GM12892 (cell line): ENCODE results near the gene IL11. TPM values are rescaled to one million over a fixed set of nuclear protein-coding genes. Genes with fewer than 3 reads are reported as not detected.
"Not testable (repeated sequence)": the region's sequence is repeated elsewhere in the genome, so short reads cannot be mapped to it uniquely, and the experiment has no call there.

Experiments used
- DNase-seq: peaks from one replicate; pipeline ENCODE4 v3.0.0; 2011; ENCODE audit not compliant: insufficient read length
- FAIRE-seq: peaks from 2 replicates; lab custom pipeline; 2011; peaks lifted over from hg19 to GRCh38; lab: Jason Lieb, UNC
- POLR2A ChIP-seq: IDR thresholded peaks from 2 replicates; pipeline ENCODE4 v1.6.1; 2011; ENCODE audit warnings: low read depth, low read length, control low read depth
- POLR2AphosphoS5 ChIP-seq: IDR thresholded peaks from 2 replicates; pipeline ENCODE4 v1.6.1; 2011; ENCODE audit warnings: low read depth, low read length, control low read depth
- TAF1 ChIP-seq: IDR thresholded peaks from 2 replicates; pipeline ENCODE4 v1.6.1; 2011; ENCODE audit warnings: low read depth, mild to moderate bottlenecking, control low read depth, low read length, borderline replicate concordance
- polyA plus RNA-seq: library from polyadenylated mRNA; unstranded; fragments of >200 nt; gene quantifications from one replicate; pipeline ENCODE4 v1.2.1, GENCODE V29; 2012; ENCODE audit warnings: missing spikeins, inconsistent platforms; ENCODE audit not compliant: missing spikeins

The IL11 gene
- 0.17 TPM for polyA plus RNA-seq

DNA sequence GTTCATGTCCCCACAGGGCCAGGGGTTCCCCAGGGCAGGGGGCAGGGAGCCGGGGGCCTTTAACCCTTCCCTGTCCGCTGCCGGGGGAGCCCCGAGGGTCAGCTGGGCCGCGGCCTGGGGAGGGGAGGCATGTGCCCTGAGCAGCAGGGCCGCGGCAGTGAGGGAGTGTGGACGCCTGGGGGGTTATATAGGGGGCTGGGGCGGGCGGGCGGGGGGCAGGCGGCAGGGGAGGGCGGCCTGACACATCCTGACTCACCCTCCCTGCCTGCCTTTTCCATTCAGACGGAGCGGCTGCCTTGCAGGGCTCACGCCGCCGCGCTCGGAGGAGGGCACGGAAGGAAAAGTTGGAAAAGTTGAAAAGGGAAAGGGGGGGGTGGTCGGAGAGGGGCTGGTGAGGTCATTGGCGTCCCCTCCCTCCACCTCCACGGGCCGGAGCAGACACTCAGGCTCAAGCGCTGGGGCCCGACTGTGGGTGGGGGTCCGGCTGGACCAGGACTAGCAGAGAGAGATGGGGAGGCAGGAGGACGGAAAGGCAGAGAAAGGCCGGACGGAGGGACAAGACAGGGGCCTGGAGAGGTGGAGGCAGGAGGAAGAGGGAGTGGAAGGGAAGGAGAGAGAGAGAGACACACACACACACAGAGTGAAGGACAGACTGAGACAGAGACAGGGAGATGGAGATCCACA is at the start of gene IL11:
IL11 (minus strand) TSS at position 159 of the 684 bp plus-strand sequence; CDS start at position 6, 153 bp downstream.
- DNase-seq = no peak
- no peak for FAIRE-seq
- no peak for TF ChIP-seq POLR2A
- no peak for TF ChIP-seq POLR2AphosphoS5
- TF ChIP-seq TAF1 = no peak

DNA sequence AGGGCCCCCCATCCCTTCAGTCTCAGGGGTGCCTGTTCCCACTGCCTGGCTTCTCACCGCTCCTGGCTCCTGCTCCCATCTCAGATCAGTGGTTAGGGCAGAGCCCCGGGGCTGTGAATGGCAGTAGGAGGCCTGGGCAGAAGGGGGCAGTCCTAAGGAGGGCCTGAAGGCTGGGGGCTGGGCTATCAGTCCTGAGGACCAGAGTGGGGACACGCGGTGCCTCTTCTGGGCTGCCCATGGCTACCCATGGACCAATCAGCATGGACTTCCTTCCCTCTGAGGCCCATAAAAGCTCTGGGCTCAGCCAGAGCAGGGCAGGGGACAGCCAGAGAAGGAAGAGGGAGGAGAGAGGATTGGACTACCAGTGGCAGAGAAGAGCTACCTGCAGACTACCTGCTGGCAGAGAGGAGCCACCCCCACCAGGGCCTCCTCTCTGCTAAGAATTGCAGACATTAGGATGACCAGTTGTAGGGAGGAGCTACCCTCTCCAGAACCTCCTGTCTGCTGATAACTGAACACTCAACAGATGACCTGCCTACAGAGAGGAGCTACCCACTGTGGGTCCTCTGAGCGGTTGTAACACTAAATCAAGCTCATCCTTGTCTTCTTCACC is 49.5 kb upstream of the IL11 start:
- TF ChIP-seq POLR2AphosphoS5 = no peak
- no peak for TF ChIP-seq POLR2A
- TF ChIP-seq TAF1 = no peak
- no peak for DNase-seq
- FAIRE-seq = no peak

DNA sequence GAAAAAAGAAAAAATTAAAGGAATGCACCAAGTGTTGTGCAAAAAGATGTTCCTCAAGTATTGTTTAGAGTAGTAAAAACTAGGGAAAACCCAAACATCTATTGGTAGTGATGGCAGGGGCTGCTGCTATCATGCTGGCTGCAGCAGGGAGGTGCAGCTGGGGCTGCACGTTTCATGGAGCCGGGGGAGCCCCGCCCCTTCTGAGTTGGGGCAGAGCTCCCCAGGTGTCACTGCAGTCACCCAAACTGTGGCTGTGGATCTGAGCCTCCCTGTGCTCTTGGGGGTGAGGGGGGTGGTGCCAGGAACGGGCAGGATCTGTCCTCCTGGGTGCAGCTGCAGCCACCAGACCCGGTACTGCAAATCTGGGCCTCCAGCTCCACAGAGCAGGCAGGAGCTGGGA is 48.8 kb upstream of the IL11 start:
- no peak for DNase-seq
- FAIRE-seq = no peak
- no peak for TF ChIP-seq POLR2AphosphoS5
- no peak for TF ChIP-seq POLR2A
- no peak for TF ChIP-seq TAF1

DNA sequence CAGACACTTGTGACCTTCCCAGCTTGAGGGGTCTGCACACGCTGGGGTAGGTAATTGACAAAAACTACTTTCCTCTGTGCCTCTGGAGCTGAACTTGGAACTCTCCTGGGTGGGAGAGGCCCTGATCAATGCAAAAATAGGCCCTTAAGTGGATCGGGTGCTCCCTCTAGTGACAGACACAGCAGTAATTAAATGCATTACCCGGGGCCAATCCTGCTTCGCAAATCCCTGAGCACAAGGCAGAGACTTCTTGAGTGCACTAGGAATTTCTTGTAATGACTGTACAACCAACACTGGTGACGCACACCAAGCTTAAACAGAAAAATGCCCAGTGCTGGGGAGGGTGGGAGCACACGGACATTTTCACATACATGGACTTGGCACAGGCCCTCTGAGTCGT is 47.9 kb upstream of the IL11 start:
- TF ChIP-seq POLR2AphosphoS5 = no peak
- TF ChIP-seq TAF1 = no peak
- TF ChIP-seq POLR2A = no peak
- FAIRE-seq = peak; percentile 33
- no peak for DNase-seq

DNA sequence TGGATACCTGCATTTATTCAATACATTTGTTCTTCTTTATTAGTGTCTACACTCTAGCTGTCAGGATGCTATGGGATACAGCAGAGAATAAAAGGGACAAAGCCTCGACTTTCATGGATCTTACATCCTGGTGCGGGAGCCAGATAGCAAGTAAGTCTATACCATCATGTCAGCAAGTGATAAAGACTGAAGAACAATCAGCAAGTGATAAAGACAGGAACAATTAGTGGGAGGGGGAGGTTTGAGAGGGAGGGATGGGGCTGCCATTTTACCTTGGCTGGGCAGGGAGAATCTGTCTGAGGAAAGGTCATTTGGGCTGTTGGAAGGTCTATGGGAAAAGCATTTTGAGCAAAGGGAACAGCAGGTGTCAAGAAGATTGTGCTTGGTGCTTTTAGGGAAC is 39.9 kb upstream of the IL11 start:
- TF ChIP-seq POLR2AphosphoS5 (no peak), POLR2A (no peak), TAF1 (no peak)
- no peak for DNase-seq
- no peak for FAIRE-seq

DNA sequence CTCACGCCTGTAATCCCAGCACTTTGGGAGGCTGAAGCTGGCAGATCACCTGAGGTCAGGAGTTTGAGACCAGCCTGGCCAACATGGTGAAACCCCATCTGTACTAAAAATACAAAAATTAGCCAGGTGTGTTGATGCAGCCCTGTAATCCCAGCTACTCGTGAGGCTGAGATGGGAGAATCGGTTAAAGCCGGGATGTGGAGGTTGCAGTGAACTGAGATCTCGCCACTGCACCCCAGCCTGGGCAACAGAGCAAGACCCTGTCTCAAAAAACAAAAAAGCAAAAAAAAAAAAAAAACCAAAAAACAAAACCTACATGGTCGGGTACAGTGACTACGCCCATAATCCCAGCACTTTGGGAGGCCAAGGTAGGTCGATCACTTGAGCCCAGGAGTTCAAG is 38.9 kb upstream of the IL11 start:
- not testable (repeated sequence) for FAIRE-seq, DNase-seq

DNA sequence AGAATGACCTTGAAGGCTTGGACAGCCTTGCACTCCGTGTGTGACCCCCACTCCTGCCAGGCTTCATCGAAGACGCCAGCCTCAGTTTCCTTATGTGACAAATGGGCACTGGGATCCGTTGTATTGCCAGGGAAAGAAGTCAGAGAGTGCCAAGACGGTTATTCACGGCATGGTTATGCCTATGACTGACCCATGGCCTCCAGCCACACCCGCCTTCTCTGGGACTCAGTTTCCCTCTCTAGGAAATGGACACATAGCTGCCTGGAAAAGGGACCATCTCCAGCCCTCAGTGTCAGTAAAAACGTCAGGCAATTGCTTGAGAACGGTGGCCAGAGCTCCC is 38.2 kb upstream of the IL11 start:
- DNase-seq (no peak), FAIRE-seq (no peak)
- TF ChIP-seq TAF1 (no peak), POLR2AphosphoS5 (no peak), POLR2A (no peak)

DNA sequence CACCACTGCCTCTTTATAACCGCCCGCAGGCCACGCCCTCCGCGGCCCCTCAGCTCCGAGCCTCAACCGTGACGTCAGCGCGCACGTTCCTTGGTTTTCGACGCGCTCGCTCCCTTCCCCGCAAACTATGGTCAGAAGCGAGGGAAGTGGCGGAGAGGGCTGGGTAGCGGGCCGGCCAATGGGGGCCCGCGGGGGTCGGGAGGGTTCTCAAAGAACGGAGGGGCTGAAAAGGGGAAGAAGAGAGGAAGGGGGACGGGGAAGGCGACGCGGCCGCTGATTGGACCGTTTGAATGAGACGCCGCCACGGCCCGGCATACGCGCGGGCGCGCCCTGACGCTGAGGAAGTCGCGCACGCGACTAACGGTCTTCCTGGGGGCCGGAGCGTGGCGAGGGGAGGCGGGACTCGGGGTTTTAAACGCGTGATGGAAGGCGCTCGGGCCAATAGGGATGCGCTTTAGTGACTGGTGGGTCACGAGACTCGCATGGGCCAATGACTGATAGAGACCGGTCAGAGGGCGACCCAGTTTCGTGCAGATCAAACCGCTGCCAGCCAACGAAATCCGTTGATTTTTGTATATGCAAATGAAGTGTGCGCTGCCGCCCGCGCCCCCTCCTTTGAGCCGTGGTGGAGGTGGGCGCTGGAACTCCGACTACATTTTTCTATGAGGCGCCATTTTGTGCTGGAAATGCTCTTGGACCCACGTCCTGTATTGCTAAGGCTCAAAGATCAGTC is 37.7 kb upstream of the IL11 start:
- FAIRE-seq = peak; percentile 89

DNA sequence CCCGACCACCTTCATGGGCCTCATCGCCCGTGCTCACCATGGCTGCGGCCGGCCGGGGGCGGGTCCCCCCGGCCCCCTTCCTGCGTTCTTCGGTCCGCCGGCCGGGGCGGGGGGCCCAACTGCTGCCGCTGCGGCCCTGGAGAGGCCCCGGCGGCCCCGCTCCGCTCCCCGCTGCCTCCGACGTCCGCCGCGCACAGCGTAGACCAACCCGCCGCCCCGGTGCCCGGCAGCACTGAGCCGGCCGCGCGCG is 37.2 kb upstream of the IL11 start, which contains the start of gene UBE2S:
UBE2S (minus strand) TSS at position 239 of the 250 bp plus-strand sequence; CDS start at position 40, 199 bp downstream.
- TF ChIP-seq POLR2A (peak; percentile 97), TAF1 (peak; percentile 89), POLR2AphosphoS5 (peak; percentile 97)
- not testable (repeated sequence) for FAIRE-seq, DNase-seq

More for the DNA sequence above, 37.7 kb upstream of the IL11 start:
- TF ChIP-seq POLR2A (peak; percentile 53), TAF1 (no peak), POLR2AphosphoS5 (peak; percentile 54; the same call in 1 of the 2 replicates)
- peak; percentile 97 for DNase-seq

DNA sequence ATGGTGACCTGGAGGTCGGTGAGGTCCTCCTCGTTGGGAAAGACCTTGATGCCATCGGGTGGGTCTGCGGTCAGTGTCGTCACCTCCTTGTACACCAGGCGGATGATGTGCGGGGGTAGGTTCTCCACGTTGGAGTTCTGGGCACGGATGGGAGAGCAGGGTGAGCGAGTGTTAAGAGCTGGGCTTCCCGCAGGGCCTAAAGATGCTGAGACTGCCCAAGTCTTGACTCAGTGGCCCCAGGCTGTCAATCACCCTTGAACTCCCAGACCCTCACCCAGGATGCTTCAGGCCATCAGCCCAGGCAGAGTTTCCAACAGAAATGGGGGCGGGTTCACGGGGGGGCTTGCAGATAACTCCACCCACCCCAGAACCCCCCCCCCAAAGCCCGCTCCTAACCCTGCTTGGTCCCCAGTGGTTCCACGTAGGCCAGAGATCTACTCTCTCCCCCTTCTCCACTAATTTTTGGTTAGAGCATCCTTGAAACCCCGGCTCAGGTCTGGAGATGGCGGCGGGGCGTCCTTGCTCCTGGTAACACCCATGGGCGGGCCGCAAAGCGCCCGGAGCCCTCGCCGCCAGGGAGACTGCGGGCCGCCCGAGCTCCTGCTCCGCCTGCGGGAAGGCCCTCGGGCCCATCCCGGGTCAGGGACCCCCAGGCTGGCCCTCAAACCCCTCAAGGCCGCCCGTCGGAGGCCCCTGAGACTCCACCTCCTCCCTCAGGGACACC is 36.7 kb upstream of the IL11 start:
- no peak for FAIRE-seq
- no peak for TF ChIP-seq TAF1
- TF ChIP-seq POLR2A = no peak
- no peak for TF ChIP-seq POLR2AphosphoS5
- peak; percentile 53 for DNase-seq

DNA sequence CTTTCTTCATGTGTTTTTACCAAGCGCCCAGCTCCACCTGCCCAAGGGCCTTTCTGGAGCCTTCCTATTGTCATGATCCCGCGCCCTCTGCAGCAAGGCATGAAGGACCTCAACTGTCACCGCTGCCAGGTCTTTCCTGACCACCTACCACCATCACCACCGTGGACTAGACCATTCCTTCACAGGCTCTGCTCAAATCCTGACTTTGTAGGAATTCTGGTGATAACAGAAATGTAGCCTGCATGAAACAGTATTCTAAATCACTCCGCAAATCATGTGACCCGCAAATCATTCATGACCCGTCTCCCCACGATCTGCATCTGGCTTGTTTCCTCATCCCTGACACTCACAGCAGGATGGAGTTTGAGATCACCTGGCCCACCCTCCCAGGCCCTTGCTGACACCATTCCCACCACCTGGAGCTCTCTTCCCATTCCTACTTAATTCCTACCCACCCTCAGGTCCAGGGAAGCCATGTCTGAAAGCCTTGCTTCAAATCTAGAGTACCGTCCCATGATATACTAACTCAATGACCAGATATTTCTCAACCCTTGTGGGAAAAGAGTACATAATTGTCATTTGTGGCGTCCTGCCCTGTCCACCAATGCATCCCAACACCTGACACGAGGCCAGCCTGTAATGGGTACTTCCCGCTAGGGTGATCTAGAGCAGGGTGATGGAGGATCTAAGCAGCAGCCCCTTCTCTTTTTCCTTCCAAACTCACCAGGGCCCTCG is 36.0 kb upstream of the IL11 start:
- no peak for FAIRE-seq
- no peak for TF ChIP-seq TAF1
- no peak for DNase-seq
